Urinary bladder (tissue), 4 donors: ENCODE measurements around the gene C10orf53. TPM values are rescaled to one million over a fixed set of nuclear protein-coding genes. Genes with fewer than 3 reads are reported as not detected.

Source experiments
- DNase-seq: peaks from one replicate; pipeline ENCODE4 v3.0.0-alpha.2; 2015; ENCODE audit errors: extremely low spot score
- H3K27ac ChIP-seq: one replicate; pipeline ENCODE4 v1.5.1; 2013; ENCODE audit warnings: low read depth, mild to moderate bottlenecking, moderate library complexity
- H3K36me3 ChIP-seq: one replicate; pipeline ENCODE4 v1.6.1; 2013; ENCODE audit warnings: mild to moderate bottlenecking, moderate library complexity; ENCODE audit not compliant: insufficient read depth
- H3K4me1 ChIP-seq: one replicate; pipeline ENCODE4 v1.6.1; 2013; ENCODE audit warnings: mild to moderate bottlenecking, moderate library complexity; ENCODE audit not compliant: insufficient read depth
- H3K4me3 ChIP-seq: one replicate; pipeline ENCODE4 v1.5.1; 2013; ENCODE audit warnings: low read depth, low read length
- WGBS: extraction: QIAGEN DNeasy Blood & Tissue Kit; methylation state at CpG from one replicate; pipeline ENCODE4 v1.1.7; 2013; 5-methylcytosine and 5-hydroxymethylcytosine counted together
- polyA plus RNA-seq: library from polyadenylated mRNA; stranded (reverse); fragments of 200-250 nt; gene quantifications from one replicate; pipeline ENCODE4 v1.2.3, GENCODE V29; 2013
- total RNA-seq: library from RNA; depleted of rRNA; stranded (reverse); fragments of >200 nt; gene quantifications from one replicate; pipeline ENCODE4 v1.2.3, GENCODE V29; 2014
- donor health status: healthy with polysubstance abuse.
- donor health status: healthy.

Gene C10orf53
- total and polyA plus RNA-seq, 2 donors, result not detected

- H3K27ac ChIP-seq, result no peak overlapping the region
- 11% methylated on average over 8 of the region's 8 CpGs for WGBS
- no peak overlapping the region for H3K4me3 ChIP-seq
- no peaks in the 10 kb centered on the region for H3K4me1 ChIP-seq
- H3K36me3 ChIP-seq, result no peaks in the 10 kb centered on the region
- no peak for DNase-seq
Observed at GRCh38 chr10:49688261-49688846, 8.9 kb downstream of the C10orf53 start.

- DNase-seq, result no peak
- WGBS, result 17% methylated on average over 7 of the region's 7 CpGs
- Histone ChIP-seq H3K36me3 (no peaks in the 10 kb centered on the region), H3K4me1 (no peaks in the 10 kb centered on the region), H3K27ac (no peak overlapping the region), H3K4me3 (no peak overlapping the region)
Observed at GRCh38 chr10:49688920-49689319, 9.5 kb downstream of the C10orf53 start.

- H3K4me1 ChIP-seq, result no peaks in the 10 kb centered on the region
- no peaks in the 10 kb centered on the region for H3K36me3 ChIP-seq
- 15% methylated on average over 12 of the region's 12 CpGs for WGBS
- H3K4me3 ChIP-seq, result no peak overlapping the region
- no peak for DNase-seq
- H3K27ac ChIP-seq, result no peak overlapping the region
Observed at GRCh38 chr10:49689882-49690510, 10.5 kb downstream of the C10orf53 start.

GRCh38 chr10:49690698-49691356 lies 11.4 kb downstream of the C10orf53 start:
- no peak for DNase-seq
- Histone ChIP-seq H3K4me3 (no peak overlapping the region), H3K4me1 (no peaks in the 10 kb centered on the region), H3K27ac (no peak overlapping the region), H3K36me3 (no peaks in the 10 kb centered on the region)
- WGBS, result 6% methylated on average over 12 of the region's 12 CpGs

GRCh38 chr10:49691588-49691987 lies 12.1 kb downstream of the C10orf53 start:
- no peaks in the 10 kb centered on the region for H3K4me1 ChIP-seq
- no peaks in the 10 kb centered on the region for H3K36me3 ChIP-seq
- H3K4me3 ChIP-seq, result no peak overlapping the region
- WGBS, result 40% methylated on average over 9 of the region's 9 CpGs
- no peak overlapping the region for H3K27ac ChIP-seq
- DNase-seq, result no peak

- WGBS, result 81% methylated on average over 6 of the region's 6 CpGs
- Histone ChIP-seq H3K4me1 (no peaks in the 10 kb centered on the region), H3K27ac (no peak overlapping the region), H3K36me3 (no peaks in the 10 kb centered on the region), H3K4me3 (no peak overlapping the region)
- no peak for DNase-seq
Observed at GRCh38 chr10:49694466-49694865, 15.0 kb downstream of the C10orf53 start.

GRCh38 chr10:49696311-49696710 lies 16.9 kb downstream of the C10orf53 start:
- Histone ChIP-seq H3K36me3 (no peaks in the 10 kb centered on the region), H3K4me3 (no peak overlapping the region), H3K4me1 (no peaks in the 10 kb centered on the region), H3K27ac (no peak overlapping the region)
- no peak for DNase-seq
- 82% methylated on average over 7 of the region's 7 CpGs for whole genome bisulfite sequencing

- Histone ChIP-seq H3K4me1 (no peaks in the 10 kb centered on the region), H3K27ac (no peak overlapping the region), H3K36me3 (no peaks in the 10 kb centered on the region), H3K4me3 (no peak overlapping the region)
- DNase-seq, result no peak
- WGBS, result 72% methylated on average over 9 of the region's 9 CpGs
Observed at GRCh38 chr10:49698679-49699078, 19.2 kb downstream of the C10orf53 start.

- H3K36me3 ChIP-seq, result no peaks in the 10 kb centered on the region
- H3K4me1 ChIP-seq, result no peaks in the 10 kb centered on the region
- no peak overlapping the region for H3K27ac ChIP-seq
- DNase-seq, result no peak
- H3K4me3 ChIP-seq, result no peak overlapping the region
- 90% methylated on average over 3 of the region's 3 CpGs for WGBS
Observed at GRCh38 chr10:49700211-49700610, 20.8 kb downstream of the C10orf53 start.

GRCh38 chr10:49700997-49701396 lies 21.5 kb downstream of the C10orf53 start:
- Histone ChIP-seq H3K4me1 (no peaks in the 10 kb centered on the region), H3K4me3 (no peak overlapping the region), H3K36me3 (no peaks in the 10 kb centered on the region), H3K27ac (no peak overlapping the region)
- 3% methylated on average over 3 of the region's 3 CpGs for WGBS
- no peak for DNase-seq

GRCh38 chr10:49707585-49707984 lies 28.1 kb downstream of the C10orf53 start:
- Histone ChIP-seq H3K4me1 (no peaks in the 10 kb centered on the region), H3K4me3 (no peak overlapping the region)

GRCh38 chr10:49709934-49710333 lies 30.5 kb downstream of the C10orf53 start:
- Histone ChIP-seq H3K27ac (no peak overlapping the region), H3K4me1 (no peaks in the 10 kb centered on the region), H3K36me3 (no peaks in the 10 kb centered on the region), H3K4me3 (no peak overlapping the region)
- WGBS, result 66% methylated on average over 5 of the region's 5 CpGs
- DNase-seq, result no peak

More at GRCh38 chr10:49707585-49707984, 28.1 kb downstream of the C10orf53 start:
- Histone ChIP-seq H3K36me3 (no peaks in the 10 kb centered on the region), H3K27ac (no peak overlapping the region)
- DNase-seq, result no peak
- 71% methylated on average over 3 of the region's 3 CpGs for WGBS

- Histone ChIP-seq H3K27ac (no peak overlapping the region), H3K4me1 (no peaks in the 10 kb centered on the region), H3K4me3 (no peak overlapping the region), H3K36me3 (no peaks in the 10 kb centered on the region)
- 72% methylated on average over 6 of the region's 6 CpGs for whole genome bisulfite sequencing
- no peak for DNase-seq
Observed at GRCh38 chr10:49710966-49711365, 31.5 kb downstream of the C10orf53 start.

GRCh38 chr10:49711481-49711880 lies 32.0 kb downstream of the C10orf53 start:
- Histone ChIP-seq H3K36me3 (no peaks in the 10 kb centered on the region), H3K4me1 (no peaks in the 10 kb centered on the region), H3K27ac (no peak overlapping the region), H3K4me3 (no peak overlapping the region)
- DNase-seq, result no peak
- WGBS, result 55% methylated on average over 8 of the region's 8 CpGs
